Activated T-cell treated with anti-CD3 and anti-CD28 coated beads, Interleukin-2, amount 50 U/mL, for 4 hours (primary cell): Measurements from ENCODE around the gene PPEF2. TPM values are rescaled to one million over a fixed set of nuclear protein-coding genes. Genes with fewer than 3 reads are reported as not detected.
A peak's percentile ranks its signal among the peaks of the same experiment; 100 is the strongest.

ENCODE experiments used
- ATAC-seq, 2 donors: fragments of 200-7000 bp; cut with Tn5 transposase; one replicate each; pipeline ENCODE4 v1.10.0; 2021
- DNase-seq: peaks from one replicate; pipeline ENCODE4 v3.0.0-alpha.2; 2020
- H3K27me3 Mint-ChIP-seq: one replicate; pipeline ENCODE4 v1.8.0; 2021; ENCODE audit warnings: low read depth, mixed read lengths
- H3K36me3 Mint-ChIP-seq: one replicate; pipeline ENCODE4 v1.8.0; 2022; ENCODE audit warnings: mixed read lengths; ENCODE audit not compliant: insufficient read depth
- H3K4me1 Mint-ChIP-seq: one replicate; pipeline ENCODE4 v1.8.0; 2021; ENCODE audit warnings: low read depth, mixed read lengths
- H3K4me3 Mint-ChIP-seq: one replicate; pipeline ENCODE4 v1.8.0; 2021; ENCODE audit warnings: mild to moderate bottlenecking, moderate library complexity, mixed read lengths
- H3K9me3 Mint-ChIP-seq: one replicate; pipeline ENCODE4 v1.8.0; 2021; ENCODE audit warnings: mixed read lengths
- total RNA-seq, 3 donors: library from RNA; stranded (reverse); gene quantifications; one replicate each; pipeline ENCODE4 v1.2.1, GENCODE V29; 2021

The PPEF2 gene
- total RNA-seq, 3 donors from 2014 or later, result not detected

- DNase-seq, result no peak
- Mint-ChIP-seq H3K36me3 (no peaks in the 10 kb centered on the region), H3K27me3 (peaks cover 2% of the 10 kb centered on the region), H3K9me3 (no peaks in the 10 kb centered on the region), H3K4me3 (no peak overlapping the region), H3K4me1 (no peaks in the 10 kb centered on the region)
- no peak for ATAC-seq
These were observed 68.0 kb downstream of the PPEF2 start for GRCh38 chr4:75834095-75834771.

DNA sequence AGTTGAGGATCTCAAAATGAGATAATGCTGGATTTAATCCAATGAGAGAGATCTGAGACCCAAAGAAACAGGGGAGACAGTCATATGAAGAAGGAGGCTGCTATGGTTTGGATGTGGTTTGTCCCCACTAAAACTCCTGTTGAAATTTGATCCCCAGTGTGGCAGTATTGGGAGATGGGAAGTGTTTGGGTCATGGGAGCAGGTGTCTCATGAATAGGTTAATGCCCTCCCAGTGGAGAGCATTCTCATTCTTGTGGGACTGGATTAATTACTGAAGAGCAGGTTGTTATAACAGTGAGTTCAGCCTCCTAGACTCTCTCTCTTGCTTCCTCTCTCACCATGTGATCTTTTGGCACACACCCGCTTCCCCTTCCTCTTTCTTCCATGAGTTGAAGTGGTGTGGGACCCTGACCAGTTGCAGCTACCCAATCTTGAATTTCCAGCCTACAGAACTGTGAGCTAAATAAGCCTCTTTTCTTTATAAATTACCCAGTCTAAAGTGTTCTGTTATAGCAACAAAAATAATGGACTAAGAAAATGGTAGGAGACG lies 70.3 kb downstream of the PPEF2 start:
- Mint-ChIP-seq H3K4me1 (no peaks in the 10 kb centered on the region), H3K9me3 (no peaks in the 10 kb centered on the region), H3K36me3 (no peaks in the 10 kb centered on the region), H3K27me3 (peaks cover 2% of the 10 kb centered on the region), H3K4me3 (no peak overlapping the region)
- no peak for DNase-seq
- no peak for ATAC-seq

GRCh38 chr4:75830906-75831305 lies 71.3 kb downstream of the PPEF2 start:
- H3K9me3 Mint-ChIP-seq, result no peaks in the 10 kb centered on the region
- H3K4me1 Mint-ChIP-seq, result no peaks in the 10 kb centered on the region
- H3K4me3 Mint-ChIP-seq, result no peak overlapping the region
- DNase-seq, result no peak
- H3K36me3 Mint-ChIP-seq, result no peaks in the 10 kb centered on the region
- ATAC-seq, result no peak
- peaks cover 2% of the 10 kb centered on the region for H3K27me3 Mint-ChIP-seq

DNA sequence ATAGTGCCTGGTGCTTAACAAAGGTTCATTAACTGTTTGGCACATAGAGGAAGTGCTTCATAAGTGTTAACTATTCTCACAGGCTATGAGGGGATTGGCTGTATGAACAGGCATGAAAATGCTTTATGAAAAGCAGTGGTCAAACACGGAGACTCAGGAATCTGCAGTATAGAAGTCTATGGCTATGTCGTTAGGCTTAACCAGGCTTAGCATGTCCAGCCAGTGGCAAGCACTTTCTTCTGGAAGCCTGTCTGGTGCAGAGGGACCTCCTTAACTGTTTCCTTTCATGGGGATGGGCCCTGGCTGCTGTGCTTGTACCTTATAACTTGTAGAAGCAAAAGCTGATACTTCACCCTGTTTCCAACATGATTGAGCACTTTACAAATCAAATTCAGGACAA lies 78.4 kb downstream of the PPEF2 start:
- DNase-seq, result no peak
- Mint-ChIP-seq H3K9me3 (no peaks in the 10 kb centered on the region), H3K27me3 (no peaks in the 10 kb centered on the region), H3K4me1 (no peaks in the 10 kb centered on the region), H3K36me3 (no peaks in the 10 kb centered on the region), H3K4me3 (no peak overlapping the region)
- no peak for ATAC-seq

- DNase-seq (no peak), ATAC-seq (no peak)
- H3K4me3 Mint-ChIP-seq, result no peak overlapping the region
- no peaks in the 10 kb centered on the region for H3K4me1 Mint-ChIP-seq
- no peaks in the 10 kb centered on the region for H3K36me3 Mint-ChIP-seq
- H3K9me3 Mint-ChIP-seq, result no peaks in the 10 kb centered on the region
- no peaks in the 10 kb centered on the region for H3K27me3 Mint-ChIP-seq
These were observed 79.8 kb downstream of the PPEF2 start for GRCh38 chr4:75822416-75822815.

DNA sequence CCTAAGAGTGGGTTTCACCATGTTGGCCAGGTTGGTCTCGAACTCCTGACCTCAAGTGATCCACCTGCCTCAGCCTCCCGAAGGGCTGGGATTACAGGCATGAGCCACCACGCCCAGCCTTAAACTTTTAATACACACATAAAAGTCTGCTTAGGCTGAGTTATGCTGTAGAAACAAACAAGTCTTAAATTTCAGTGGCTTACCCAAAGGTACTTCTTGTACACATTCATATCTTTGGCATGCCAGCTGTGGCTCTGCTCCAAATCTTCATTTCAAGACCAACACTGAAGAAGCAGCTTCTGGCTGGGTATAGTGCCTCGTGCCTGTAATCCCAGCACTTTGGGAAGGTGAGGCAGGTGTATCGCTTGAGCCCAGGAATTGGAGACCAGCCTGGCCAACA lies 80.3 kb downstream of the PPEF2 start:
- DNase-seq (no peak), ATAC-seq (no peak)
- no peak overlapping the region for H3K4me3 Mint-ChIP-seq
- H3K9me3 Mint-ChIP-seq, result no peaks in the 10 kb centered on the region
- no peaks in the 10 kb centered on the region for H3K4me1 Mint-ChIP-seq
- no peaks in the 10 kb centered on the region for H3K36me3 Mint-ChIP-seq
- no peaks in the 10 kb centered on the region for H3K27me3 Mint-ChIP-seq

GRCh38 chr4:75821216-75821615 lies 81.0 kb downstream of the PPEF2 start:
- Mint-ChIP-seq H3K4me1 (no peaks in the 10 kb centered on the region), H3K36me3 (peaks cover 2% of the 10 kb centered on the region)
- peak in 1 of 2 donors; percentile 28 for ATAC-seq

GRCh38 chr4:75820676-75821075 lies 81.6 kb downstream of the PPEF2 start:
- no peaks in the 10 kb centered on the region for H3K4me1 Mint-ChIP-seq
- H3K27me3 Mint-ChIP-seq, result no peaks in the 10 kb centered on the region
- H3K4me3 Mint-ChIP-seq, result no peak overlapping the region
- H3K36me3 Mint-ChIP-seq, result peaks cover 6% of the 10 kb centered on the region
- H3K9me3 Mint-ChIP-seq, result no peaks in the 10 kb centered on the region
- DNase-seq (no peak), ATAC-seq (no peak)

More at GRCh38 chr4:75821216-75821615, 81.0 kb downstream of the PPEF2 start:
- DNase-seq, result no peak
- no peaks in the 10 kb centered on the region for H3K9me3 Mint-ChIP-seq
- H3K4me3 Mint-ChIP-seq, result no peak overlapping the region
- H3K27me3 Mint-ChIP-seq, result no peaks in the 10 kb centered on the region

GRCh38 chr4:75820197-75820596 lies 82.1 kb downstream of the PPEF2 start:
- Mint-ChIP-seq H3K4me1 (no peaks in the 10 kb centered on the region), H3K36me3 (peaks cover 11% of the 10 kb centered on the region), H3K4me3 (no peak overlapping the region), H3K9me3 (no peaks in the 10 kb centered on the region), H3K27me3 (no peaks in the 10 kb centered on the region)
- no peak for DNase-seq
- ATAC-seq, result no peak

GRCh38 chr4:75819121-75819520 lies 83.1 kb downstream of the PPEF2 start:
- Mint-ChIP-seq H3K27me3 (no peaks in the 10 kb centered on the region), H3K36me3 (peaks cover 21% of the 10 kb centered on the region), H3K4me1 (no peaks in the 10 kb centered on the region), H3K9me3 (no peaks in the 10 kb centered on the region), H3K4me3 (no peak overlapping the region)
- ATAC-seq, result no peak
- no peak for DNase-seq

DNA sequence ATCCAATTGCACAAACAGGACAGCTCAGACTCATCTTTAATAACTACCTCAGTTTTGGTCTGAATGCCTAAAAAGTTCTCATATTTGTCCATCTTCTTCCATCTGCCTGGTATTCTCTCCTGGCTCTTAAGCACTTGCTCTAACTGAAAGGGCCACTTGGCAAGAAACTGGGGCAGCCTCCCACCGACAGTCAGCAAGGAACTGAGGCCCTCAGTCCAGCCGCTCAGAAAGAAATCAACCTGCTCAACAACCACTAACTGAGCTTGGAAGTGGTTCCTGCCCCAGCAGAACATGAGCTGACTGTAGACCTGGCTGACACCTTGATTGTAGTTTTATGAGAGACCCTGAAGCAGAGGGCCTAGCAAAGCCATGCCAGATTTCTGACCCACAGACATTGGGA lies 84.4 kb downstream of the PPEF2 start:
- H3K36me3 Mint-ChIP-seq, result peaks cover 27% of the 10 kb centered on the region
- ATAC-seq, result no peak
- H3K9me3 Mint-ChIP-seq, result no peaks in the 10 kb centered on the region
- H3K4me1 Mint-ChIP-seq, result no peaks in the 10 kb centered on the region
- DNase-seq, result no peak
- no peak overlapping the region for H3K4me3 Mint-ChIP-seq
- H3K27me3 Mint-ChIP-seq, result no peaks in the 10 kb centered on the region

Other genes with a start within 250 kb of the PPEF2 start
- gene G3BP2, start 229.0 kb downstream of the PPEF2 start, total RNA-seq, result 100 to 1,000 TPM; 177 to 196 (median 189) TPM
- gene USO1, start 177.9 kb downstream of the PPEF2 start, total RNA-seq, result 10 to 100 TPM; 28.1 to 31.6 (median 30.1) TPM
- 10 to 100 TPM; 32.5 to 42.9 (median 36.4) TPM for gene NAAA, start 38.6 kb upstream of the PPEF2 start, total RNA-seq
- 10 to 100 TPM; 70.4 to 80.0 (median 79.9) TPM for gene SDAD1, start 88.5 kb upstream of the PPEF2 start, total RNA-seq
- gene CXCL9, start 105.1 kb upstream of the PPEF2 start, total RNA-seq, result 10 to 100 TPM; 13.0 to 65.1 (median 15.1) TPM
- 10 to 100 TPM; 13.0 to 52.3 (median 13.9) TPM for gene CXCL10, start 121.0 kb upstream of the PPEF2 start, total RNA-seq
- gene CXCL11, start 133.6 kb upstream of the PPEF2 start, total RNA-seq, result 1 to 10 TPM in 2 of 3 donors, under 1 TPM in 1; 0.37 to 3.4 (median 2.4) TPM
- gene ART3, start 172.3 kb upstream of the PPEF2 start, total RNA-seq, result under 1 TPM in 2 of 3 donors, not detected in 1; 0.79 to 0.95 TPM
- gene NUP54, start 245.9 kb upstream of the PPEF2 start, total RNA-seq, result 10 to 100 TPM; 57.8 to 59.7 (median 59.3) TPM